RWPE1 (cell line): Measurements from ENCODE around the gene ACTN1.
A peak's percentile ranks its signal among the peaks of the same experiment; 100 is the strongest.

ENCODE experiments used
- CTCF ChIA-PET: fragments of 350-600 bp; sonication (Branson Sonifier 250); formaldehyde crosslinking; extraction: SDS; loops from one replicate; lab custom pipeline; 2021; lab: Yijun Ruan, JAX
- POLR2A ChIA-PET: fragments of 400-600 bp; formaldehyde crosslinking; extraction: SDS; loops from one replicate; lab custom pipeline; 2020; ENCODE audit warnings: antibody characterized with exemption; ENCODE audit not compliant: low non-redundant PET; lab: Yijun Ruan, JAX
- DNase-seq: peaks from one replicate; pipeline ENCODE4 v3.0.0; 2012; ENCODE audit warnings: low spot score
- H3K27ac ChIP-seq: fragments of 450-650 bp; 2 replicates; pipeline ENCODE4 v1.5.1; 2017
- CTCF ChIP-seq: fragments of 450-650 bp; conservative IDR thresholded peaks from 2 replicates; pipeline ENCODE4 v1.5.1; 2017; ENCODE audit warnings: low read depth, mild to moderate bottlenecking

The ACTN1 gene

GRCh38 chr14:68836082-68836481, 143.0 kb downstream of the ACTN1 start:
- POLR2A ChIA-PET, result no interaction called here
- no peak for DNase-seq
- TF ChIP-seq CTCF, result no peak
- no peak overlapping the region for H3K27ac ChIP-seq
- CTCF ChIA-PET, result no interaction called here

- no peak for DNase-seq
- POLR2A ChIA-PET, result no interaction called here
- no peak overlapping the region for H3K27ac ChIP-seq
- CTCF ChIA-PET, result interaction anchor here (0.6 kb wide), 1 partner anchor 14 kb away, joined by 4 read pairs; no protein-coding TSS in a partner anchor
- TF ChIP-seq CTCF, result no peak
Measured at GRCh38 chr14:68834816-68835215, 144.3 kb downstream of the ACTN1 start.

GRCh38 chr14:68828698-68829097, 150.4 kb downstream of the ACTN1 start:
- ChIA-PET CTCF (interaction anchor here (0.6 to 1.3 kb wide), 2 partner anchors 12 to 15 kb away, joined by 3 to 5 read pairs; no protein-coding TSS in a partner anchor), POLR2A (no interaction called here)
- no peak for DNase-seq
- no peak overlapping the region for H3K27ac ChIP-seq
- no peak for TF ChIP-seq CTCF

- ChIA-PET POLR2A (no interaction called here), CTCF (interaction anchor here (0.8 to 1.4 kb wide), 2 partner anchors 9 to 19 kb away, joined by 3 to 5 read pairs; no protein-coding TSS in a partner anchor)
- H3K27ac ChIP-seq, result no peak overlapping the region
- TF ChIP-seq CTCF, result no peak
- DNase-seq, result no peak
Measured at GRCh38 chr14:68825729-68826128, 153.4 kb downstream of the ACTN1 start.

GRCh38 chr14:68824517-68825347, 154.4 kb downstream of the ACTN1 start:
- peak; percentile 84 for TF ChIP-seq CTCF
- DNase-seq, result peak; percentile 72
- ChIA-PET CTCF (interaction anchor here (0.5 to 1.4 kb wide), 13 partner anchors 8 to 987 kb away, joined by 3 to 8 read pairs (median 3); no protein-coding TSS in a partner anchor), POLR2A (no interaction called here)
- peak overlapping the region; percentile 26; the same call in 1 of the 2 replicates for H3K27ac ChIP-seq

GRCh38 chr14:68824207-68824516, 154.9 kb downstream of the ACTN1 start:
- ChIA-PET POLR2A (no interaction called here), CTCF (interaction anchor here (0.6 to 0.7 kb wide), 3 partner anchors 131 to 583 kb away, joined by 3 to 4 read pairs (median 4); no protein-coding TSS in a partner anchor)
- H3K27ac ChIP-seq, result peak overlapping the region; percentile 26; the same call in 1 of the 2 replicates
- no peak for TF ChIP-seq CTCF
- DNase-seq, result no peak
